Keratinocyte (primary cell): ENCODE measurements around the gene ABCC3. TPM values are rescaled to one million over a fixed set of nuclear protein-coding genes. Genes with fewer than 3 reads are reported as not detected.

Experiments used
- DNase-seq: peaks from one replicate; pipeline ENCODE4 v3.0.0-alpha.2; 2011; ENCODE audit warnings: low read depth, missing footprints, low spot score
- FAIRE-seq: peaks from 2 replicates; lab custom pipeline; 2011; peaks lifted over from hg19 to GRCh38; lab: Jason Lieb, UNC
- H2AFZ ChIP-seq: 2 replicates; pipeline ENCODE4 v1.6.0; 2012; ENCODE audit warnings: low read length, control low read depth, inconsistent platforms; ENCODE audit not compliant: control insufficient read depth
- H3K27ac ChIP-seq: 2 replicates; pipeline ENCODE4 v1.5.1; 2011; ENCODE audit warnings: low read length; ENCODE audit not compliant: control insufficient read depth, insufficient read depth
- H3K27me3 ChIP-seq: 3 replicates; pipeline ENCODE4 v1.6.0; 2011; ENCODE audit warnings: low read length; ENCODE audit not compliant: control insufficient read depth, insufficient read depth; ENCODE audit errors: extremely low read depth
- H3K36me3 ChIP-seq, 2 experiments: 2 replicates in 1 of 2; 3 replicates in 1 of 2; pipeline ENCODE4 v1.5.1; 2011; ENCODE audit warnings: low read length in 2 of 2, mild to moderate bottlenecking in 1 of 2; ENCODE audit not compliant: control insufficient read depth in 2 of 2, insufficient read depth in 2 of 2; ENCODE audit errors: extremely low read depth in 1 of 2
- H3K4me1 ChIP-seq: 3 replicates; pipeline ENCODE4 v1.5.1; 2011; ENCODE audit warnings: low read length; ENCODE audit not compliant: control insufficient read depth, insufficient read depth; ENCODE audit errors: extremely low read depth
- H3K4me2 ChIP-seq: 3 replicates; pipeline ENCODE4 v1.6.0; 2011; ENCODE audit warnings: low read depth, low read length; ENCODE audit not compliant: control insufficient read depth, insufficient read depth; ENCODE audit errors: extremely low read depth
- H3K4me3 ChIP-seq, 3 experiments: fragments of 200-600 bp in 1 of 3; sonication (generic) in 1 of 3; 2 replicates in 2 of 3; 3 replicates in 1 of 3; pipeline ENCODE4 v1.5.1; 2011 to 2016; ENCODE audit warnings: low read length in 3 of 3, mild to moderate bottlenecking in 3 of 3, control low read depth in 2 of 3, inconsistent platforms in 1 of 3, low read depth in 1 of 3, mixed read lengths in 1 of 3, mixed run types in 1 of 3, moderate library complexity in 1 of 3; ENCODE audit not compliant: control insufficient read depth in 2 of 3, insufficient read depth in 2 of 3; ENCODE audit errors: extremely low read depth in 1 of 3
- H3K79me2 ChIP-seq: 2 replicates; pipeline ENCODE4 v1.6.0; 2012; ENCODE audit warnings: low read length; ENCODE audit not compliant: control insufficient read depth, insufficient read depth
- H3K9ac ChIP-seq: 3 replicates; pipeline ENCODE4 v1.6.0; 2011; ENCODE audit warnings: low read length; ENCODE audit not compliant: control insufficient read depth, insufficient read depth; ENCODE audit errors: extremely low read depth
- H3K9me1 ChIP-seq: 3 replicates; pipeline ENCODE4 v1.6.0; 2011; ENCODE audit warnings: low read length; ENCODE audit not compliant: control insufficient read depth, insufficient read depth; ENCODE audit errors: extremely low read depth
- H3K9me3 ChIP-seq: 2 replicates; pipeline ENCODE4 v1.5.1; 2012; ENCODE audit warnings: low read depth, low read length; ENCODE audit not compliant: control insufficient read depth
- H4K20me1 ChIP-seq: 3 replicates; pipeline ENCODE4 v1.6.0; 2011; ENCODE audit warnings: low read length; ENCODE audit not compliant: control insufficient read depth, insufficient read depth; ENCODE audit errors: extremely low read depth
- EZH2 ChIP-seq: IDR thresholded peaks from one replicate; pipeline ENCODE4 v1.6.1; 2012; ENCODE audit warnings: inconsistent platforms, mild to moderate bottlenecking, low read length, moderate library complexity
- dilution Hi-C: fragments of 300-500 bp; cut with MboI; formaldehyde crosslinking; loops from one replicate; pipeline ENCODE4 v1.7.0; 2020; ENCODE audit warnings: low sequenced_read_pairs; ENCODE audit not compliant: extremely low pct_ligation_motif_present
- polyA plus RNA-seq, 5 experiments: library from polyadenylated mRNA; depleted of rRNA in 3 of 5; stranded (reverse) in 3 of 5; stranded (forward) in 1 of 5; unstranded in 1 of 5; fragments of >200 nt; gene quantifications; 1 replicate in 1 of 5; 2 replicates in 3 of 5; 3 replicates in 1 of 5; pipeline versions ENCODE4 v1.2.1 to v1.2.3, GENCODE V29; 2011 to 2012; ENCODE audit warnings: missing spikeins in 2 of 5, low read depth in 1 of 5, low replicate concordance in 1 of 5
- TF ChIP-seq, protein P1 (sequence below), 3 experiments: IDR thresholded peaks in 1 of 3; conservative IDR thresholded peaks in 1 of 3; optimal IDR thresholded peaks in 1 of 3; 2 replicates in 2 of 3; 3 replicates in 1 of 3; pipeline versions ENCODE3 to v1.5.1; 2011; ENCODE audit warnings: low read length in 3 of 3, mild to moderate bottlenecking in 3 of 3, moderate library complexity in 2 of 3, control low read depth in 1 of 3, inconsistent platforms in 1 of 3; ENCODE audit not compliant: insufficient read depth in 2 of 3; ENCODE audit errors: extremely low read depth in 1 of 3

ABCC3 gene
- polyA plus RNA-seq, 1 donor (not counting 4 experiments of a cell fraction or from before 2014, with no cell fraction given) = 41.7 TPM

DNA sequence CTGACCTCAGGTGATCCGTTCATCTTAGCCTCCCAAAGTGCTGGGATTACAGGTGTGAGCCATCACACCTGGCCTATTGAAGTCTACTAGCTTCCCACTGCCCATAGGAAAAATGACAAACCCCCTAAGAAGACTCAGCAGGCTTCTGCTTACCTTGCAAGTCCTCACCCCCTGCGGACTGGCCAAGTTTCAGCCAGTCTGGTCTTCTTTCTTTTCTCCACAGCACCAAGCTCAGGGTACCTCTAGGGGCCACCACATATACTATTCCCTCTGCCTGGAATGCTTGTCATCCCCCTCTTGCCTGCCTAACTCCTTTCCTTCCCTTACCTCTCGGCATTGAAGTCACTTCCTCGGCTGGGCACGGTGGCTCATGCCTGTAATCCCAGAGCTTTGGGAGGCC is 31.2 kb downstream of the ABCC3 start:
- DNase-seq = no peak
- no peaks in the 10 kb centered on the region for H3K9me3 ChIP-seq
- H2AFZ ChIP-seq = no peak overlapping the region
- H3K79me2 ChIP-seq = no peaks in the 10 kb centered on the region
- dilution Hi-C loops = no loop called here
- H4K20me1 ChIP-seq = no peaks in the 10 kb centered on the region
- no peak overlapping the region for H3K4me2 ChIP-seq
- H3K4me3 ChIP-seq = no peak overlapping the region
- peaks cover 35% of the 10 kb centered on the region for H3K4me1 ChIP-seq
- H3K9ac ChIP-seq = no peak overlapping the region
- no peak for FAIRE-seq
- H3K9me1 ChIP-seq = no peaks in the 10 kb centered on the region
- TF ChIP-seq, protein P1, sequence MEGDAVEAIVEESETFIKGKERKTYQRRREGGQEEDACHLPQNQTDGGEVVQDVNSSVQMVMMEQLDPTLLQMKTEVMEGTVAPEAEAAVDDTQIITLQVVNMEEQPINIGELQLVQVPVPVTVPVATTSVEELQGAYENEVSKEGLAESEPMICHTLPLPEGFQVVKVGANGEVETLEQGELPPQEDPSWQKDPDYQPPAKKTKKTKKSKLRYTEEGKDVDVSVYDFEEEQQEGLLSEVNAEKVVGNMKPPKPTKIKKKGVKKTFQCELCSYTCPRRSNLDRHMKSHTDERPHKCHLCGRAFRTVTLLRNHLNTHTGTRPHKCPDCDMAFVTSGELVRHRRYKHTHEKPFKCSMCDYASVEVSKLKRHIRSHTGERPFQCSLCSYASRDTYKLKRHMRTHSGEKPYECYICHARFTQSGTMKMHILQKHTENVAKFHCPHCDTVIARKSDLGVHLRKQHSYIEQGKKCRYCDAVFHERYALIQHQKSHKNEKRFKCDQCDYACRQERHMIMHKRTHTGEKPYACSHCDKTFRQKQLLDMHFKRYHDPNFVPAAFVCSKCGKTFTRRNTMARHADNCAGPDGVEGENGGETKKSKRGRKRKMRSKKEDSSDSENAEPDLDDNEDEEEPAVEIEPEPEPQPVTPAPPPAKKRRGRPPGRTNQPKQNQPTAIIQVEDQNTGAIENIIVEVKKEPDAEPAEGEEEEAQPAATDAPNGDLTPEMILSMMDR (optimal IDR thresholded peaks at IDR 0.05 in 1 of 3, IDR thresholded peaks at IDR 0.05 in 1 of 3, conservative IDR thresholded peaks at IDR 0.05 in 1 of 3; ENCODE audit: extremely low read depth in 1 of 3, insufficient read depth in 2 of 3, low read length in 3 of 3) = no peak
- TF ChIP-seq EZH2 = no peak
- peaks cover 0 to 9% of the 10 kb centered on the region in 2 experiments for H3K36me3 ChIP-seq
- no peak overlapping the region for H3K27ac ChIP-seq
- H3K27me3 ChIP-seq = no peaks in the 10 kb centered on the region

DNA sequence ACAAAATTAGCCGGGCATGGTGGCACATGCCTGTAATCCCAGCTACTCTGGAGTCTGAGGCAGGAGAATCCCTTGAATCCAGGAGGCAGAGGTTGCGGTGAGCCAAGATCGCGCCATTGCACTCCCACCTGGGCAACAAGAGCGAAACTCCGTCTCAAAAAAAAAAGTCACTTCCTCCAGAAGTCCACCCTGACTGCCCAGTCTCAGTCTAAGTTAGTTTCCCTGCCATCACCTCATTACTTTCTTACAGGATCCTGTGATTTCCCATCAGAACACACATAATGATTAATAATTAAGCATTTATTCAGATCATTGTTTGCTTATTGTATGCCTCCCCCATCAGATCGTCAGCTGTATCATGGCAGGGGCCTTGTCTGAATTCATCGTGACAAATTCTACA is 31.6 kb downstream of the ABCC3 start:
- H3K9me3 ChIP-seq = no peaks in the 10 kb centered on the region
- H3K79me2 ChIP-seq = no peaks in the 10 kb centered on the region
- TF ChIP-seq EZH2 = no peak
- TF ChIP-seq, protein P1 (optimal IDR thresholded peaks at IDR 0.05 in 1 of 3, IDR thresholded peaks at IDR 0.05 in 1 of 3, conservative IDR thresholded peaks at IDR 0.05 in 1 of 3; ENCODE audit: extremely low read depth in 1 of 3, insufficient read depth in 2 of 3, low read length in 3 of 3) = no peak
- H3K4me3 ChIP-seq = no peak overlapping the region
- peaks cover 34% of the 10 kb centered on the region for H3K4me1 ChIP-seq
- no peaks in the 10 kb centered on the region for H3K27me3 ChIP-seq
- no peaks in the 10 kb centered on the region for H4K20me1 ChIP-seq
- dilution Hi-C loops = no loop called here
- H3K36me3 ChIP-seq = peaks cover 0 to 9% of the 10 kb centered on the region in 2 experiments
- DNase-seq (no peak), FAIRE-seq (no peak)
- H3K9me1 ChIP-seq = no peaks in the 10 kb centered on the region
- no peak overlapping the region for H3K9ac ChIP-seq
- no peak overlapping the region for H3K27ac ChIP-seq
- H2AFZ ChIP-seq = no peak overlapping the region
- no peak overlapping the region for H3K4me2 ChIP-seq
